T follicular helper cell (primary cell): ENCODE measurements around the gene OSBPL5.

Source experiments
- DNase-seq: peaks from one replicate; pipeline ENCODE4 v3.0.0-alpha.2; 2020; ENCODE audit warnings: low read depth

Gene OSBPL5

GRCh38 chr11:3134218-3134621 lies 30.9 kb downstream of the OSBPL5 start:
- DNase-seq, result no peak

- DNase-seq, result no peak
Measured at GRCh38 chr11:3133261-3134217, 31.6 kb downstream of the OSBPL5 start.

GRCh38 chr11:3132831-3133260 lies 32.3 kb downstream of the OSBPL5 start:
- DNase-seq, result no peak

- no peak for DNase-seq
Measured at GRCh38 chr11:3132271-3132781, 32.8 kb downstream of the OSBPL5 start.

DNA sequence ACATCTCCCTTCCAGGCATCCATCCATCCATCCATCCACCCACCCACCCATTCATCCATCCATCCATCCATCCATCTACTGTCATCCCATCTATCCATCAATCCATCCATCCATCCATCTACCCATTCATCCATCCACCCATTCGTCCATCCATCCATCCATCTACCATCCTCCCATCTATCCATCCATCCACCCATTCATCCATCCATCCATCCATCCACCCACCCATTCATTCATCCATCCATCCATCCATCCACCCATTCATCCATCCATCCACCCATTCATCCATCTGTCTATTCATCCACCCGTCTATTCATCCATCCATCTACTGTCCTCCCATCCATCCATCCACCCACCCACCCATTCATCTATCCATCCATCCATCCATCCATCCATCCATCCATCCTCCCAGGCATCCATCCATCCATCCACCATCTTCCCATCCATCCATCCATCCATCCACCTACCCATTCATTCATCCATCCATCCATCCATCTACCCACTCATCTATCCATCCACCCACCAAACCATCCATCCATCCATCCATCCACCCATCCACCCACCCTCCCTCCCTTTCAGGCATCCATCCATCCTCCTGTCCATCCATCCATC lies 33.7 kb downstream of the OSBPL5 start:
- no peak for DNase-seq

- DNase-seq, result no peak
Measured at GRCh38 chr11:3130269-3131071, 34.6 kb downstream of the OSBPL5 start.

DNA sequence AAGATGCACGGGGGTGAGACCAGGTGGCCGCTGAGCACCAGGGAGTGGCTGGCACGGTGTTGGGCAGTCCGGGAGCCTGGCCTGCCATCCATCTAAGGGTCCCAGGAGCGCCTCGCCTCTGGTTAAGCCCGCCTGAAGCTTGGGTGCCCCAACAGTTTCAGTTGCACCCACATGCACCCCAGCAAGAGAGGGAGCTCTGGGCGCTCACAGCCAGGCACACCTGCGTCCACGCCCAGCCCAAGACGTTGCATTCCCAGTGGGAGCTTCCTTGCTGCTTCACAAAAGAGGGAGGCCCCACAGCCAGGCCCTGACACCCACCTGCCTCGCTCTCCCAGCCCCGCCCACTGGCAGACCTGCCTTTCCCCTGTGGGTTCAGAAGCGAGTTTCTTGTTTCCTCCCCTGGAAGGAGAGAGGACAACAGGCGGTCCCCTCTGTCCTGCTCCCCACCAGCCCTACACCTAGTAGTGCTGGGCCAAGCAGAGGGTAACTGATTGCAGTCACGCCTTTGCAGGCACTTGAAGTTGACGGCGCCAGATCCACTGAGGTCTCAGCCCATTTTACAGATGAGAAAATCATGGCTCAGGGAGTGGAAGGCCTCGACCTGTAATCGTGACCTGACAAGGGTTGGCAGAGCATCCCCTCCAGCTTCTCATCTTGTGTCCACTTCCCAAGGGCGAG lies 35.4 kb downstream of the OSBPL5 start:
- no peak for DNase-seq

- DNase-seq, result no peak
Measured at GRCh38 chr11:3129181-3129590, 35.9 kb downstream of the OSBPL5 start.

DNA sequence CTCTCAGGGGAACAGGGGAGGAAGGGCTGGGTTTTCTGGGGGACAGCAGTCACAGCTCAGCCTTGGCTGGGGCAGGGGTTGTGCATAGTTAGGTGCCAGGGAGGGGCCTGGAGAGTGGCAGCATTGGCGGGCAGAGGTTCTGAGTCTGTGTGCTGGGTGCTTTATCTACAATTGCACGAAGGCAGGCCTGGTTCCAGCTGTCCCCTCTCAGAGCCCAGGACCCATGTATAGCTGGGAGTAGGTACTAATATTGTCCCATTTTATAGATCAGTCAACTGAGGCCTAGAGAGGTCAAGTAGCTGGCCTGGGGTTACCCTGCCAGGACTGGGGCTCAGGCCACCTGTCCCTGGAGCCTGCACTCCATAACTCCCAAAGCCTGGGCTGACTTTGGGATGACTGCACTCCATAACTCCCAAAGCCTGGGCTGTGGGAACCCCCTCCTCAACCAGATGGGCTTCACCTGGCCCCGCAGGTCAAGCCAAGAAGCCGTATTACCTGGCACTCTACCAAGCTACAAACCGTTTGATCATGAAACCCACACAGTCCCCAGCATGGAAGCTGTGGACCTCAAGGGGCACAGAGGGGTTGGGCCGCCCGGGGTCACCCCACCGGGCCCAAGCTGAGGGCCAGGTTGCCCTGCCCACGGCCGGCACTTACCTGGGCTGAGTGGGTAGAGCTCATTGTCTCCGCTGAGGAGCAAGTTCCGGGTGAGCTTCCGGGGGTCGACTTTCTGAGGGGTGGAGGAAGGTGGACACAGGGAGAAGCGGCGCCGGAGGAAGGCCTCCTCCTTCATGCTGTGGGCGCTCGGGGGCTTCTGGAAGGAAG lies 36.5 kb downstream of the OSBPL5 start:
- DNase-seq, result no peak

GRCh38 chr11:3127706-3128355 lies 37.3 kb downstream of the OSBPL5 start:
- DNase-seq, result no peak

- DNase-seq, result no peak
Measured at GRCh38 chr11:3126901-3127691, 38.0 kb downstream of the OSBPL5 start.

- no peak for DNase-seq
Measured at GRCh38 chr11:3126207-3126865, 38.8 kb downstream of the OSBPL5 start.

- DNase-seq, result no peak
Measured at GRCh38 chr11:3124821-3125220, 40.3 kb downstream of the OSBPL5 start.

DNA sequence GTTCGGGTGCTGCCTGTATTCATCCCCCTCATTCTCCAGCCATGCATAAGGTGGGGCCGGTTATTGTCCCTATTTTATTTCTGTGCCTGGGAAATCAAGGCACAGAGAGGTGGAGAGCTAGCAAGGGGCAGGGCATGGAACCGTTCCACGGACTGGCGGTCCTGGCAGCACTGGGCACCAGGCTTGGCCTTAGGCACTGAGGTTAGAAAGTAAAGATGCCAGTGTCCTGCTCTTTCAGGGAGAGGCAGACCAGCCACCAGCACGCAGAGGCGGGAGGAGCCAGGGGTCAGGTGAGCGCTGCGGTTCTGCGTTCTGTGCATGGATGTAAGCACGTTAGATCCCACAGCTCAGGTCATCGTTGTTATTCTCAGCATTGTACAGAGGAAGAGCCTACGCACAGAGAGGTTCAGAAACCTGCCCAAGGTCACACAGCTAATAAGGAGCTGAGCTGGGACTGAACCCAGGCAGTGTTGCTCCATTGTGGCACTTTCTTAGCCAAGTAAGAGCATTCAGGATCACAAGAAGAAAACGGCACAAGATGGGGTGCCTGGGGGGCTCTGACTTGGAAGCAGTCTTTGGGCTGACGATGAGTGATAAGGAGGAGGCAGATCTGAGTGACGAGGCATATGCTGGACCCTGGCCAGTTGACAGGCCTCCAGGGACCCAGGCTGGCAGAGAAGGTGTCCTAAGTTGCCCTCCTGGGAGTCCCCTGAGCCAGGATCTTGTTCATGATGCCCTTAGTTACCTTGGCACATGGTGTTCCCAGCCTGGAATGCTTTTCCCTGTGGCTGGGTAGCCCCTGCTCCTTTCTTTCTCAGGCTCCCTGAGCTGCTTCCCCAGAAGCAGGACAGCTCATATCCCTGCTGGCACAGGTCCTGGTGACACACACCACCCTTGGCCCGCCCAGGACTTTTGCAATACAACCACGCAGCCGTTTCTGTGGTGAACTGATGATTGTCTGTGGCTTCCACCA lies 41.1 kb downstream of the OSBPL5 start:
- DNase-seq, result no peak

DNA sequence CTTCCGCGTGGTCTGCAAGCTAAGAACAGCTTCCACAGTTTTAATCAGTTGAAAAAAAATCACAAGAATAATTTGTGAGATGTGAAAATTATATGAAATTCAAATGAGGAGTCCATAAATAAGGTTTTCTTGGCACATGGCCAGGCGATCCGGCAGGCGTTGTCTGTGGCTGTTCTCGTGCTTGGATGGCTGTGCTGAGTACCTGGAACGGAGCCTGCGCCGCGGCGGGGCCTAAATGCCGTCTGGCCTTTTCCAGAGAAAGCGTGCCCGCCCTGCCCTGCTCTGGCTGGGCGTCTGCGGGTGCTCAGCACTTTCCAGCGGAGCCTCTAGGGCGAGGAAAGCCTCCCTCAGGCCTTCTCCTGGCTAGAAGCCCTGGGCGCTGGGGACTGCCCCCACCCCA lies 41.8 kb downstream of the OSBPL5 start:
- DNase-seq, result no peak

GRCh38 chr11:3122775-3123201 lies 42.3 kb downstream of the OSBPL5 start:
- no peak for DNase-seq

- DNase-seq, result no peak
Measured at GRCh38 chr11:3121931-3122774, 43.0 kb downstream of the OSBPL5 start.
